Vagina (tissue), 2 donors: Measurements from ENCODE around the gene CDK19.

ENCODE experiments used
- CTCF ChIP-seq, 3 experiments: fragments of 450-650 bp in 2 of 3; fragments of 200-600 bp in 1 of 3; sonication (generic) in 1 of 3; IDR thresholded peaks; one replicate each; pipeline ENCODE4 v1.5.1; 2017 to 2019; ENCODE audit warnings: antibody characterized with exemption in 3 of 3, mild to moderate bottlenecking in 2 of 3, moderate library complexity in 2 of 3
- POLR2A ChIP-seq, 2 donors: fragments of 450-650 bp; IDR thresholded peaks; one replicate each; pipeline ENCODE4 v1.6.1; 2017; ENCODE audit warnings: antibody characterized with exemption in 2 of 2, mild to moderate bottlenecking in 2 of 2, moderate library complexity in 2 of 2
- POLR2AphosphoS5 ChIP-seq, 2 donors: sonication (generic); formaldehyde crosslinking; IDR thresholded peaks; one replicate each; pipeline ENCODE4 v1.9.0; 2017; ENCODE audit warnings: antibody characterized with exemption in 2 of 2, mild to moderate bottlenecking in 2 of 2, low read depth in 1 of 2; ENCODE audit not compliant: insufficient read depth in 1 of 2

GRCh38 chr6:110608151-110608550, 207.1 kb downstream of the CDK19 start:
- no peak for TF ChIP-seq CTCF (IDR thresholded peaks at IDR 0.05)
- TF ChIP-seq POLR2AphosphoS5 (IDR thresholded peaks at IDR 0.05; ENCODE audit: insufficient read depth in 1 of 2, low read depth in 1 of 2) = no peak
- no peak for TF ChIP-seq POLR2A (IDR thresholded peaks at IDR 0.05)
